Naive thymus-derived CD4-positive, alpha-beta T cell (primary cell): ENCODE measurements around the gene SCN3A. TPM values are rescaled to one million over a fixed set of nuclear protein-coding genes. Genes with fewer than 3 reads are reported as not detected.

Experiments used
- ATAC-seq: fragments of 150-1000 bp; cut with Tn5 transposase; 2 replicates; pipeline ENCODE4 v1.10.0; 2021; ENCODE audit warnings: mild to moderate bottlenecking, moderate library complexity
- CTCF ChIA-PET: fragments of 350-600 bp; sonication (Branson Sonifier 250); formaldehyde crosslinking; loops from one replicate; lab custom pipeline; 2021; ENCODE audit warnings: antibody characterized with exemption; lab: Charles Lee
- POLR2A ChIA-PET: fragments of 350-600 bp; sonication (Branson Sonifier 250); formaldehyde crosslinking; loops from one replicate; lab custom pipeline; 2021; ENCODE audit warnings: antibody characterized with exemption, inconsistent platforms; lab: Charles Lee
- DNase-seq, 9 donors: peaks; one replicate each; pipeline versions ENCODE4 v3.0.0 to v3.0.0-alpha.2; 2020 to 2022; ENCODE audit warnings: mixed read lengths in 1 of 9
- H3K27ac ChIP-seq: one replicate; pipeline ENCODE4 v1.7.0; 2013; ENCODE audit warnings: mild to moderate bottlenecking, low read depth, low read length, moderate library complexity
- H3K27me3 ChIP-seq, 2 donors: one replicate each; pipeline ENCODE4 v1.7.0; 2013; ENCODE audit warnings: low read length in 2 of 2, mild to moderate bottlenecking in 2 of 2, moderate library complexity in 2 of 2; ENCODE audit not compliant: control insufficient read depth in 2 of 2, insufficient read depth in 2 of 2
- H3K36me3 ChIP-seq, 3 experiments: 1 replicate in 2 of 3; 2 replicates in 1 of 3; pipeline ENCODE4 v1.7.0; 2013; ENCODE audit warnings: low read length in 3 of 3, mild to moderate bottlenecking in 3 of 3, moderate library complexity in 1 of 3; ENCODE audit not compliant: insufficient read depth in 3 of 3, control insufficient read depth in 2 of 3
- H3K4me1 ChIP-seq, 2 donors: one replicate each; pipeline ENCODE4 v1.7.0; 2013; ENCODE audit warnings: low read length in 2 of 2, mild to moderate bottlenecking in 2 of 2, moderate library complexity in 1 of 2; ENCODE audit not compliant: control insufficient read depth in 2 of 2, insufficient read depth in 2 of 2
- H3K4me3 ChIP-seq: 2 replicates; pipeline ENCODE4 v1.7.0; 2013; ENCODE audit warnings: mild to moderate bottlenecking, low read length
- H3K9me3 ChIP-seq, 3 experiments: 1 replicate in 2 of 3; 2 replicates in 1 of 3; pipeline ENCODE4 v1.7.0; 2013; ENCODE audit warnings: low read length in 3 of 3; ENCODE audit not compliant: control insufficient read depth in 2 of 3
- H3K27ac Mint-ChIP-seq, 9 donors: one replicate each; pipeline ENCODE4 v1.8.0; 2020 to 2022; ENCODE audit warnings: mixed read lengths in 9 of 9, mild to moderate bottlenecking in 8 of 9, moderate library complexity in 5 of 9, inconsistent platforms in 2 of 9
- H3K27me3 Mint-ChIP-seq, 5 donors: one replicate each; pipeline ENCODE4 v1.8.0; 2021 to 2022; ENCODE audit warnings: mixed read lengths in 5 of 5, mild to moderate bottlenecking in 1 of 5
- H3K36me3 Mint-ChIP-seq, 5 donors: one replicate each; pipeline ENCODE4 v1.8.0; 2020 to 2022; ENCODE audit warnings: mixed read lengths in 5 of 5, mild to moderate bottlenecking in 3 of 5, inconsistent platforms in 1 of 5
- H3K4me1 Mint-ChIP-seq, 7 donors: one replicate each; pipeline ENCODE4 v1.8.0; 2020 to 2022; ENCODE audit warnings: mixed read lengths in 7 of 7, mild to moderate bottlenecking in 3 of 7, inconsistent platforms in 1 of 7
- H3K4me3 Mint-ChIP-seq, 10 donors: one replicate each; pipeline ENCODE4 v1.8.0; 2020 to 2022; ENCODE audit warnings: mild to moderate bottlenecking in 10 of 10, mixed read lengths in 10 of 10, moderate library complexity in 6 of 10, inconsistent platforms in 2 of 10
- H3K9me3 Mint-ChIP-seq, 11 donors: one replicate each; pipeline ENCODE4 v1.8.0; 2020 to 2022; ENCODE audit warnings: mixed read lengths in 11 of 11, mild to moderate bottlenecking in 4 of 11, inconsistent platforms in 1 of 11, moderate library complexity in 1 of 11
- intact Hi-C, 2 donors: fragments of 100-400 bp; cut with micrococcal nuclease; formaldehyde crosslinking; loops; one replicate each; pipeline ENCODE4 v1.15.1; 2023
- polyA plus RNA-seq, 2 donors: library from polyadenylated mRNA; unstranded; fragments of 300-500 nt; fragmentation: Illumina TruSeq; gene quantifications; one replicate each; pipeline ENCODE4 v1.2.3, GENCODE V29; 2021
- total RNA-seq, 6 experiments: library from RNA in 5 of 6; stranded (reverse) in 5 of 6; gene quantifications; 1 replicate in 5 of 6; 2 replicates in 1 of 6; pipeline ENCODE4 v1.2.3 and lab custom pipeline; 2021 to 2026

Gene SCN3A
- total and polyA plus RNA-seq, 7 experiments from 2014 or later = 0.02 to 0.64 (median 0.14) TPM; not detected in 3

DNA sequence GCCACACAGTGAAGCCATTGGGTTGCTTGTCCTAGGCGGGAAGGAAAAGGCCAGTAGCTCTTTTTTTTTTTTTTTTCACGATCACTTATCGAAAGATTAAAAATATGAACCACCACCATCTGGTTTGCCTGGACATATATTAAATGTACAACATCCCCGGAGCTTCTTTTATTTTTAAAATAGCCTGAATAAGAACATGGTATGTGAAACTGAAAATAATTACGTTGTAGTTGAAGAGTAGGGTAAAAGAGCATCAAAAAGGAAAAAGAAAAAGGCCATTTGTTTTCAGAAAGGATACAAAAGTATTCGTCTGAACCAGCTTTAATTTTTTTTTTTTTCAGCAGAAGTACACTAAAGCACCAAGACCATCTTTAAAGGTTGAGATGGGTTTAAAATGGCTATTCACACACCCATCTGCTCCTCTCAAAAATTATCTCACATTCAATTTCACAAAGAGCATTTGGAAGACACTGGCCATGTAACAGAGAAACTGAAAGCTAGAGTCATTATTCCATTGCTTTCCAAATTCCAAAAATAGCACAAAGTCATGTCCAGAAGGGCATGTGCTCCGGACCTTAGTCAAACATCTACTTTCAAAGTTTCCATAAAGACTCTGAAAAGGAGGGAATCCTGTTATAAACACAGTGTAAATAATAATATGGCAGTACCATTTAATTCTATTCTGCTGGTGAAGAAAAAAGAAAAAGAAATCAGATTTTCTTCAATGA is 82.9 kb downstream of the SCN3A start:
- intact Hi-C loops = no loop called here
- Mint-ChIP-seq H3K4me3 (no peak overlapping the region), H3K36me3 (no peaks in the 10 kb centered on the region), H3K9me3 (no peaks in the 10 kb centered on the region), H3K4me1 (no peaks in the 10 kb centered on the region), H3K27ac (no peak overlapping the region), H3K27me3 (no peaks in the 10 kb centered on the region)
- ATAC-seq = no peak
- Histone ChIP-seq H3K4me3 (no peak overlapping the region), H3K27me3 (no peaks in the 10 kb centered on the region), H3K9me3 (no peaks in the 10 kb centered on the region), H3K4me1 (no peaks in the 10 kb centered on the region), H3K27ac (no peak overlapping the region), H3K36me3 (no peaks in the 10 kb centered on the region)
- no peak for DNase-seq
- ChIA-PET CTCF (no interaction called here), POLR2A (no interaction called here)

DNA sequence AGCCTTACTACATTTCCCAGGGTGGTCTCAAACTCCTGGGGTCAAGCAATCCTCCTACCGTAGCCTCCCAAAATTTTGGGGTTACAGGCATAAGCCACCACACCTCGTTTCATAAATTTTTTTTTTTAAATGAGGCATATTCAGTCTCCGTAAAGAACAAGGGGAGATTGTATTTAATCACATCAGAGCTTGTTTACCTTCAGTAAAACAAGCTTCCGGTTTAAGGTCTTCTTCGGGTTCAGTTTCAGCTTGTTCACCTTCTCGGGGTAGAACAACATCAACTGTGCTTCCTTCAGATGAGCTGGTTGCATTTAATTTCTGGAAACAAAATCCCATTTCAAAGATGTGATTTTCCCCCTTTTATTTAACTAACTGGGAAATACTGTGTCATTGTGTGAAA is 88.6 kb downstream of the SCN3A start:
- H3K4me1 Mint-ChIP-seq = no peaks in the 10 kb centered on the region
- Histone ChIP-seq H3K27ac (no peak overlapping the region), H3K36me3 (no peaks in the 10 kb centered on the region), H3K27me3 (no peaks in the 10 kb centered on the region), H3K4me1 (no peaks in the 10 kb centered on the region), H3K9me3 (no peaks in the 10 kb centered on the region), H3K4me3 (no peak overlapping the region)
- intact Hi-C loops = no loop called here
- CTCF ChIA-PET = interaction anchor here (0.9 kb wide), 1 partner anchor 122 kb away, joined by 3 read pairs; no protein-coding TSS in a partner anchor
- no peak overlapping the region for H3K4me3 Mint-ChIP-seq
- POLR2A ChIA-PET = no interaction called here
- H3K27me3 Mint-ChIP-seq = no peaks in the 10 kb centered on the region
- ATAC-seq (no peak), DNase-seq (no peak)
- H3K9me3 Mint-ChIP-seq = no peaks in the 10 kb centered on the region
- no peaks in the 10 kb centered on the region for H3K36me3 Mint-ChIP-seq
- no peak overlapping the region for H3K27ac Mint-ChIP-seq

DNA sequence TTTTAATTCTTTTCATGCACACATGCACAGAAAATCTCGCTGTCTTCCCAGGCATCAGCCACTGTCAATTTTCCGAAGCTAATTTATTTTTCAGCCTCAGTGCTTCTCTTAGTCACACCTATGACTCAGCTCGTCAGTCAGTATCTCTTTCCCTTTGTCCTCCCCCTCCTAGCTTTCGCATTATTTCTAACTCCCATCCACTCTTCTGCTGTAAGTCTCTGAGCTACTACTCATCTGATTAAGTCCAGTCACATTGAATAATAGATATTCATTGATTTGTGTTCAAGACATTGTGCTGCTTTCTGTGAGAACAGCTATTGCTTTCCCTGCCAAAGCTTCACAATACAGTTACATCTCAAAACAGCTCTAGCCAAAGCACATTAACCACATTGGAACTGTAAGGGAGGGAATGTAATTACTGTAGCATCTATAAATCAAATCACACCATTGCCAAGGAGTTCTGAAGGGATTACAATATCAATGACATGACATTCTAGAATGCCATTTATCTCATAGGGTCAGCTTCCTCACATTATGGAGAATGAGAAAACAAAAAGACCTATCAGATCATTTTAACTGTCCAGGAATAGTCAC is 89.4 kb downstream of the SCN3A start:
- no peaks in the 10 kb centered on the region for H3K9me3 Mint-ChIP-seq
- ATAC-seq = no peak
- POLR2A ChIA-PET = no interaction called here

DNA sequence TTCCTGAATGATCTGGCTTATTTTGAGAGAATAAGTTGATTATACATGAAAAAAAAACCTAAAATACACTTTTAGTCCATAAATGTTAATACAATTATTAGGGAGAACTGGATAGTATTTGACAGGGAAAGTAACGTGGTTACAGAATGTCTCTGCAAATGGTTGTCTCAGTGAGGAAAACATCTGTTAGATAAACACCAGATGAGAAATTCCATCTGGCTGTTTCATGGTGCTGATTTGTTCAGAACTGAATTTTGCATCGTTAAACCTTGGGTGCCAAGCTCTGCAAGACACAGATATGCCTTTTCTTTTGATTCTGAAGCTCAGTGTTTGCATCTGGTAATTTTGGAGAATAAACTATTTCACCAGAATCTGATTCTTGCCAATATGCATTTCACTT is 90.4 kb downstream of the SCN3A start:
- POLR2A ChIA-PET = no interaction called here
- Mint-ChIP-seq H3K27ac (no peak overlapping the region), H3K27me3 (no peaks in the 10 kb centered on the region), H3K36me3 (no peaks in the 10 kb centered on the region), H3K4me3 (no peak overlapping the region), H3K9me3 (peaks cover 0 to 2% (median 0%) of the 10 kb centered on the region in 11 donors), H3K4me1 (no peaks in the 10 kb centered on the region)
- H3K9me3 ChIP-seq = no peaks in the 10 kb centered on the region
- no peaks in the 10 kb centered on the region for H3K4me1 ChIP-seq
- no peak overlapping the region for H3K4me3 ChIP-seq
- H3K27ac ChIP-seq = no peak overlapping the region
- CTCF ChIA-PET = no interaction called here
- DNase-seq = no peak
- intact Hi-C loops = no loop called here
- H3K36me3 ChIP-seq = no peaks in the 10 kb centered on the region
- no peak for ATAC-seq
- H3K27me3 ChIP-seq = no peaks in the 10 kb centered on the region

More for the DNA sequence above, 89.4 kb downstream of the SCN3A start:
- no peaks in the 10 kb centered on the region for H3K36me3 ChIP-seq
- Mint-ChIP-seq H3K4me1 (no peaks in the 10 kb centered on the region), H3K27me3 (no peaks in the 10 kb centered on the region), H3K4me3 (no peak overlapping the region), H3K27ac (no peak overlapping the region), H3K36me3 (no peaks in the 10 kb centered on the region)
- intact Hi-C loops = no loop called here
- no peaks in the 10 kb centered on the region for H3K4me1 ChIP-seq
- no peak for DNase-seq
- no peak overlapping the region for H3K27ac ChIP-seq
- H3K9me3 ChIP-seq = no peaks in the 10 kb centered on the region
- H3K27me3 ChIP-seq = no peaks in the 10 kb centered on the region
- no peak overlapping the region for H3K4me3 ChIP-seq
- CTCF ChIA-PET = interaction anchor here (0.9 kb wide), 1 partner anchor 121 kb away, joined by 3 read pairs; no protein-coding TSS in a partner anchor

DNA sequence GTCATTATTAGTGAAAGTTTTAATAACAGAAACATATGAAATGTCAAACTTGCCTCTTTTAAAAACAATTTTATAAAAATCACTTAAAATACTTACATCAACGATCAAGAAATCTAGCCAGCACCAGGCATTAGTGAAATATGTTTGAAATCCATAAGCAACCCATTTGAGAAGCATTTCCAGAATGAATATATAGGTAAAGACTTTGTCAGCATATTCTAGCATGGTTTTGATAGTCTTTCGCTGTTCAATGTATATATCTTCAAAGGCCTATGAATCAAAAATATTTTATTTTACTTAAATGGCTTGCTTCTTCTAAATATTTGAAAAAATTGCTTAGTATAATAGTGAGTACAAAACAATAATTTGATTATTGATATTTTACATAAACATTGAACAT is 91.1 kb downstream of the SCN3A start:
- H3K4me1 Mint-ChIP-seq = no peaks in the 10 kb centered on the region
- DNase-seq (no peak), ATAC-seq (no peak)
- ChIA-PET POLR2A (no interaction called here), CTCF (no interaction called here)
- Histone ChIP-seq H3K9me3 (no peaks in the 10 kb centered on the region), H3K4me3 (no peak overlapping the region), H3K36me3 (no peaks in the 10 kb centered on the region), H3K27me3 (no peaks in the 10 kb centered on the region), H3K27ac (no peak overlapping the region), H3K4me1 (no peaks in the 10 kb centered on the region)
- H3K27me3 Mint-ChIP-seq = no peaks in the 10 kb centered on the region
- no peaks in the 10 kb centered on the region for H3K36me3 Mint-ChIP-seq
- peaks cover 0 to 2% (median 0%) of the 10 kb centered on the region in 11 donors for H3K9me3 Mint-ChIP-seq
- H3K4me3 Mint-ChIP-seq = no peak overlapping the region
- H3K27ac Mint-ChIP-seq = no peak overlapping the region
- intact Hi-C loops = no loop called here

DNA sequence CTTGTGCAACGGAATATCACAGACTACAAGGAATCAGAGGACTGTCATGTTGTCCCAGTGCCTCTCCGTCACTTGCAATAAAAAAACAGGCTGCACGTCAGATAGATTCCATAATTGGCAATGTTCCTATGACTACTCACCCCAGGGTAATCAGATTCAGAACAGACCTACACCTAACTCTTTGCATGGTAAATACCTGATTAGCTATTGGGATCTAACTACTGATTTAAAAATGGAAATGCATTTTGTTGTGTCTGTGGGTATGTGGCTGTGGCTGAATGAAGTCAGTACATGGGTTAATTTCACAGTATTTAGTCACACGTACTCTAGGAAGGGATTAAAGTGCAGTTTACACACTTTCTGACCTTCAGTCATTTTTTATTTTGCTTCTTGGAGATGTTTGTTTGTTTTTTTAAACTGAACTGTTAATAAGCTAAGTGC is 91.7 kb downstream of the SCN3A start:
- no peaks in the 10 kb centered on the region for H3K36me3 Mint-ChIP-seq
- POLR2A ChIA-PET = no interaction called here

DNA sequence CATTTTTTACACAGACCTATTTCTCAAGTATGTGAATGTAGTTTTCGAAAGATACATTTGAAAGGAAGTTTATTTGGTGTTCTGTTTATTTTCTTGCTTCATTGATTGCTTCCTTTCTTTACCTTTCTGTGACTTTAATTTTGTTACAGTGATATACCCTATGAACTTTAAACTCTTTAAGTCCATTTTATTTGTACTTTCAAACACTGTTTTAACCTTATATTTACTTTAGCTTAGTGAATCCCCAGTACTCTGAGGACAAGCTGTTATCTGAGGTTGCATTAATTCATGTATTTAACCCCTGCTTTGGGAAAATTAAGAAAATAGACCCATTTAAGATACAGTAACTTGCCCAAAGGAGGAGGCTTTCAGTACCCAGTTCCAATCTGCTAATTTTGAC is 93.5 kb downstream of the SCN3A start:
- intact Hi-C loops = no loop called here
- Mint-ChIP-seq H3K36me3 (no peaks in the 10 kb centered on the region), H3K9me3 (peaks cover 0 to 2% (median 0%) of the 10 kb centered on the region in 11 donors)

More for the DNA sequence above, 91.7 kb downstream of the SCN3A start:
- H3K36me3 ChIP-seq = no peaks in the 10 kb centered on the region
- Mint-ChIP-seq H3K4me1 (no peaks in the 10 kb centered on the region), H3K27ac (no peak overlapping the region), H3K27me3 (no peaks in the 10 kb centered on the region), H3K9me3 (peaks cover 0 to 2% (median 0%) of the 10 kb centered on the region in 11 donors), H3K4me3 (no peak overlapping the region)
- H3K4me1 ChIP-seq = no peaks in the 10 kb centered on the region
- no peak overlapping the region for H3K4me3 ChIP-seq
- no peaks in the 10 kb centered on the region for H3K27me3 ChIP-seq
- no peaks in the 10 kb centered on the region for H3K9me3 ChIP-seq
- no peak overlapping the region for H3K27ac ChIP-seq
- DNase-seq = no peak
- ATAC-seq = no peak
- intact Hi-C loops = no loop called here
- CTCF ChIA-PET = no interaction called here

More for the DNA sequence above, 93.5 kb downstream of the SCN3A start:
- H3K27ac ChIP-seq = no peak overlapping the region
- Mint-ChIP-seq H3K4me1 (no peaks in the 10 kb centered on the region), H3K27me3 (no peaks in the 10 kb centered on the region), H3K27ac (no peak overlapping the region), H3K4me3 (no peak overlapping the region)
- no peak overlapping the region for H3K4me3 ChIP-seq
- ChIA-PET POLR2A (no interaction called here), CTCF (no interaction called here)
- DNase-seq = no peak
- H3K9me3 ChIP-seq = no peaks in the 10 kb centered on the region
- no peak for ATAC-seq
- H3K27me3 ChIP-seq = no peaks in the 10 kb centered on the region
- no peaks in the 10 kb centered on the region for H3K36me3 ChIP-seq
- H3K4me1 ChIP-seq = no peaks in the 10 kb centered on the region
